Measurements from ENCODE around the gene MUS81. TPM values are rescaled to one million over a fixed set of nuclear protein-coding genes. Genes with fewer than 3 reads are reported as not detected.
"Not testable (repeated sequence)": the region's sequence is repeated elsewhere in the genome, so short reads cannot be mapped to it uniquely, and the experiment has no call there.

Gene MUS81, protein sequence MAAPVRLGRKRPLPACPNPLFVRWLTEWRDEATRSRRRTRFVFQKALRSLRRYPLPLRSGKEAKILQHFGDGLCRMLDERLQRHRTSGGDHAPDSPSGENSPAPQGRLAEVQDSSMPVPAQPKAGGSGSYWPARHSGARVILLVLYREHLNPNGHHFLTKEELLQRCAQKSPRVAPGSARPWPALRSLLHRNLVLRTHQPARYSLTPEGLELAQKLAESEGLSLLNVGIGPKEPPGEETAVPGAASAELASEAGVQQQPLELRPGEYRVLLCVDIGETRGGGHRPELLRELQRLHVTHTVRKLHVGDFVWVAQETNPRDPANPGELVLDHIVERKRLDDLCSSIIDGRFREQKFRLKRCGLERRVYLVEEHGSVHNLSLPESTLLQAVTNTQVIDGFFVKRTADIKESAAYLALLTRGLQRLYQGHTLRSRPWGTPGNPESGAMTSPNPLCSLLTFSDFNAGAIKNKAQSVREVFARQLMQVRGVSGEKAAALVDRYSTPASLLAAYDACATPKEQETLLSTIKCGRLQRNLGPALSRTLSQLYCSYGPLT
- 10 to 100 TPM; 41.8 to 48.2 TPM for total RNA-seq
- long read RNA-seq, donor 1, transcript MUS81-201 (16 exons, 2,392 nt) = major isoform, 12 of 22 reads
- long read RNA-seq, donor 1, partial matches to known transcripts = 1 of 22 reads
- long read RNA-seq, donor 1, other reads (novel, unspliced or antisense) = 9 of 22 reads
- long read RNA-seq, donor 2, transcript MUS81-201 (16 exons, 2,392 nt) = major isoform, 92 of 144 reads
- long read RNA-seq, donor 2, partial matches to known transcripts = 23 of 144 reads
- long read RNA-seq, donor 2, other reads (novel, unspliced or antisense) = 28 of 144 reads

DNA sequence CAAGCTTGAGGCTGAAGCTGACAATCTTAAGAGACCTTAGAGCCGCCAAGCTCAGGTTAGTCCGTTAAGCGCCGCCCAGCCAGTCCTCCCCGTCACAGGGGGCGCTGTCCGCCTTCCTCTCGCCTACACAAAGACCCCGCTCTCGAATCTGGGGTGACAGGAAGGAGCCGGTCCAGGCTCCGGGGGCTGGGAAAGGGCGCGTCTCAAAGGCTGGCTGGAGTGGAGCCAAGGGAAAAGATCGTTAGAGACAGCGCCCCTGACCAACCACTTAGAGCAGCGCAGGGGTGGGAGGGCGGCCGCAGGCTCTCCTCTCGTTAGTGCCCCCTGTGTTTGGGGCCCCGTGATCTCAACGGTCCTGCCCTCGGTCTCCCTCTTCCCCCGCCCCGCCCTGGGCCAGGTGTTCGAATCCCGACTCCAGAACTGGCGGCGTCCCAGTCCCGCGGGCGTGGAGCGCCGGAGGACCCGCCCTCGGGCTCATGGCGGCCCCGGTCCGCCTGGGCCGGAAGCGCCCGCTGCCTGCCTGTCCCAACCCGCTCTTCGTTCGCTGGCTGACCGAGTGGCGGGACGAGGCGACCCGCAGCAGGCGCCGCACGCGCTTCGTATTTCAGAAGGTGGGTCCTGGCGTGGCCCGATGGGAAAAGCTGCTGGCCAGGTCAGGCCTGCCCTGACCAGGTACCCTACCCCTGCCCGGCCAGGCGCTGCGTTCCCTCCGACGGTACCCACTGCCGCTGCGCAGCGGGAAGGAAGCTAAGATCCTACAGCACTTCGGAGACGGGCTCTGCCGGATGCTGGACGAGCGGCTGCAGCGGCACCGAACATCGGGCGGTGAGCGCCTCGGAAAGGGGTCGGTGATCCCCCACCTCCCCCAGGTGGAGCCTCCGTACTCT lies at the start of gene MUS81:
Gene MUS81, plus strand, starts transcription at position 156 of the 887 bp plus-strand sequence. Its CDS starts 321 bp downstream, at position 477.
- peak; percentile 99 for DNase-seq (ENCODE audit: low spot score)
- intact Hi-C loops (cut with DNase I) = no loop called here

DNA sequence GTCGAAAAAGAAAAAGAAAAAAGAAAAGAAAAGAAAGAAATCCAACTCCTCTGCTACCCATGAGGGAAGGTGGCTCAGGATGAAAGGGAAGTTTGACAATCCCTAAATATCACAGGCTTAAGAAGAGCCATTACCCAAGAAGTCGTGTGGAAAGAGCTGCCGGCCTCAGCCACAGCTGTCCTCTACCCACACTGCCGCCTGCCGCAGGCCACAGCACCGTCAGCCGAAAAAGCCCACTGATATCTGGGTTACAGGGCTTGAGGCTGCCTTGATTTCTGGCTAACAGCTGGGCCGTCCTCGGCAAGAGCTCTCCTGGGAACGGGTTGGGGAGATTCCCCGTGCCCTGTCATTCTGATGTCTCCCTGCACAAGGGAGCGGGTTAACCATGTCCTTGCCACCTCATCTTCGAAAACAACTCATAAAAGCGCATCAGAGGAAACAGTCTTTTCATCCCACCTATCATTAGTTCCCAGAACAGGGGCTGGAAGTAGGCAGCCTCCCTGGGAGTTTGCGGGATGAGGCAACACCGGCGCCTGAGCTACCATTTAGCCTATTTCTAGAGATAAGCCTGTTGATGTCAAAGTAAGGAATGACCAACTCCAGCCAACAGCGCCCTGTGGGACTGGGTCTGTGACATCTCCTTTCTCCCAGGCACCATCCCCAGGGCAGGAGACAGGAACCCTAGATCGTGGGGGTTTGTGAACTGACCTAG lies 48.3 kb upstream of the MUS81 start:
- intact Hi-C loops (cut with DNase I) = no loop called here
- DNase-seq (ENCODE audit: low spot score) = no peak

DNA sequence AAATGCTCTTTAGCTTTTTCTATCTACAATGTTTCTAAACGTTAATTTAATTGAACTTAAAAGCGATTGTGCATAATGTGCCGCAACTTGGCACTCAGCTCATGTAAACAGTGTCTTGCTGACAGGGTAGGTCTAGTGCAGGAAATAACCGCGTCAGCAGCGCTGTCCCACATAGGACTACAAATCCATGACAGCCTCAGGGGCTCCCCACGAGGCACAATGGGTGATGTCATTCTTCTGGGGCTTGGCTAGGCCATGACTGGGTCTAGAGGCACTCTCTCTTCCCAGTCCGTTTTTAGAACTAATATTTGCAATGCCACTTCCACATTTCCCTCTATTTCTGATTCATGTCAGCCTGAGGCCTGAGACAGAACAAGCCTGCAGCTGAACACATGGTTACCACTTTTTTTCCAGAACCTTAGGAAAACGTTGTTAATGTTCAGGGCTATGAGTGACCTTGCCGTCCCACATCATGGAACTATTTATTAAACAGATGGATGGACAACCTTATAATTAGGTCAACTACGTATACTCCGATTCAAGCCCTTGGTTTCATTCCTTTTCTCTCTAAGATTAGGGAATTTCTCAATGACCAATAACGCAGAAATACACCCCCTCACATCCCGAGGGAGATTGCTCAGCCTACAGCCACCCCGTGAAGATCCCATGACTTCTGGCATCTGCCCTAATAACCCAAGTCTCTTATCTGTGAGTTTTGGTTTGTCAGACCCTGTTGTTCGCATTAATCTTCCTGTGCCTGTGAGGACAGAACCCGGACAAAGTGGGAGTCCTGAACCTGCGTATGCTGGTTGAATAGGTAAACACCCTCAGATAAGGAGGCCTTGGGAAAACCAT lies 45.9 kb upstream of the MUS81 start:
- intact Hi-C loops (cut with DNase I) = no loop called here
- no peak for DNase-seq (ENCODE audit: low spot score)

DNA sequence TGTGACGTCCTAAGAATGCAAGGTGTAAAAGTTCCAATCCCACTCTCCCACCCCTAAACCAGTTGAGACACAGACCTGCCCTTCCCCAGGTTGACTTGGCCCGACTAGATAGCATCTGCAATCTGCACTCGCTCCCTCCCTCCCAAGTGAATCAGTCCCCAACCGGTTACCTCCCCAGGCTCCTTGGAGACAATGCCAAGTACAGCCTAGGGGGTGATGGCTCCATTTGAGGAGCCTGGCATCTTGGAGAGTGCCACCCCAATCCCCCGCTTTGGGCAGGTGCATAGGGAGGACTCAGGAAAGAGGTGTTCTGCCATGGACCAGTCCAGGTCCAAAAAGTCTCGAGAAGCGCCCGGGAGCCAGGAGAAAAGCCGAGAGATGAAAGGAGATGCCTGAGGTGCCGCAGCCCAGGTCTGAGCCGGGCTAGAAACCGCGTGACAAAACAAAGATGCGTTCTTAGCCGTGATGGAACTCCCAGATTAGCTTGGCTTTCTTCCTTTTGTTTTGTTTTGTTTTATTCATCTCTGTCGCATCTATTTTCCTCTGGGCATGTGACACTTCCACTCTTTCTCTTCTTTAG lies 45.2 kb upstream of the MUS81 start:
- intact Hi-C loops (cut with DNase I) = loop anchor here in 1 of 2 donors (5.0 kb wide), 1 partner anchor 108 kb away; no protein-coding TSS in a partner anchor
- peak; percentile 43 for DNase-seq (ENCODE audit: low spot score)

DNA sequence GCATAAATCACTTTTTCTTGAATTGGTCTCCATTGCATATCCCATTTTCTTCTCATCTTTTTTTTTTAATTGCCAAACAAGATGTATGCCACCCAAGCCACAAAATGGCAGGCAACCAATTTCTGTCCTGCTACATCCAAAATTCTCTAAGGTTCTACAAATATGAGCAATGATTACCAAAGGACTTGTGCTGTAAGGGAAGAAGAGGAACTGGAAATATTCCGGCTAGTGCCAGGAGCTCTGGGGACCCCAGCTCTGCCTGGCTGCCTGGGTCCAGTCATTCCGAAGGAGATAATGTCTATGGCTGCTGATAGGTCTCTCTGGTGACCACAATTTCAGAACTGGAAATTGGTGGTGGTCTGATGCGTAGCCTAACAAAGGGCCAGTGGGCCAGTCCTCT lies 43.5 kb upstream of the MUS81 start:
- intact Hi-C loops (cut with DNase I) = loop anchor here in 1 of 2 donors (2.0 to 5.0 kb wide), 2 partner anchors 36 to 109 kb away; partner anchors contain the start of gene AP5B1
- DNase-seq (ENCODE audit: low spot score) = peak; percentile 14

DNA sequence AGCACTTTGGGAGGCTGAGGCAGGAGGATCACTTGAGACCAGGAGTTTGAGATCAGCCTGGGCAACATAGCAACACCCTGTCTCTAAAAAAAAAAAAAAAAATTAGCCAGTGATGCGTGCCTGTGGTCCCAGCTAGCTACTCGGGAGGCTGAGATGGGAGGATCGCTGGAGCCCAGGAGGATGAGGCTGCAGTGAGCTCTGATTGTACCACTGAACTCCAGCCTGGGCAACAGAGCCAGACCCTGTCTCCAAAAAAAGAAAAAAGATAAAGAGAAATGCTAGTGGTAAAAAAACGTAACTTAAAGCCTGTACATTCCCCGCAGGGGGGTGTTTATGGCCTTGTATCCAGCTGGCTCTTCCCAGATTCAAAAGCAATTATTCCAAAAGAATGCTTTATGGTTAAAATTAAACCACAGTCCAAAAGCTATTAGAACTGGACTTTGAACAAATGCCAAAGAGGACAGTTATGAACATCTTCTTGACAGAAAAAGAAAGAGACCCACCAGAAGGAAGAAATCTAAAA lies 42.9 kb upstream of the MUS81 start:
- intact Hi-C loops (cut with DNase I) = loop anchor here in 1 of 2 donors (2.0 to 5.0 kb wide), 2 partner anchors 37 to 110 kb away; partner anchors contain the start of gene AP5B1
- DNase-seq (ENCODE audit: low spot score) = peak; percentile 47

DNA sequence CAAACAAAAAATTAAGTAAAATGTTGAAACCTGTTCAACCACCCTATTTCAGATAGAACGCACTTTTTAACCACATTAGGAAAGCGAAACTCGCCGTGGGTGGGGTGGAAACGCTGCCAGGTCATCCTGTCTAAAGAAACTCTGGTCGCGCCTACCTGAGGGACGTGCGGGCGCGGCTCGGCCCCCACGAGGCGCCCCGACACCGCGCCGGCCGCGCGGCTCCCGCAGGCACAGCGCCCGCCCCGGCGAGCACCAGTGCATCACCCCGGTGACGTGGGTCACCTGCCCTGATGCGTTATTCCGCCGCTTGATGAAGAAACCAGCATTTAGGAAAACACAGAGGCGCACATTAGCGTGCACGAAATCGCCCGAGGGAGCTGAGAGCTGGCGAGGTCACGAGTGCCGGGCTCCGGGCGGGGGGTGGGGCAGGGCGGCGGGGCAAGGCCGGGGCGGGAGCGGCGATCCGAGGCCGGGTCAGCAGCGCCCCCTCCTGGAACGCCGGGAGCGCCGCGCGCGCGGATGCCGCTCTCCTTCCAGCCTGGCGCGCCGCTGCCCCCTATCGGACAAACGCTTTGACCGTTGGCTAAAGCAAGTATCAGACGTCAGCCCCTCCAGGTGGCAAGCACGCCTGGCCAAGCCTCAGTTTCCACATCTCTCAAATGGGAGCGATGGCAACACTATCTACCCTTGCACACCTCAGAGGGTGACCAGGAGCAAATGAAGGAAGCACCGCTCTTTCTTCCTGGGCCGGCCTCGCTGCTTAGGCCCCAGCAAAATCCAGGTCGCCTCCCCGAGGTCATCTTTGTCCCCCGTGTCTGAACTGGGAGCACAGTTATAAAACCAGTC lies 42.2 kb upstream of the MUS81 start:
- intact Hi-C loops (cut with DNase I) = loop anchor here in 1 of 2 donors (2.0 to 5.0 kb wide), 2 partner anchors 37 to 111 kb away; partner anchors contain the start of gene AP5B1

DNA sequence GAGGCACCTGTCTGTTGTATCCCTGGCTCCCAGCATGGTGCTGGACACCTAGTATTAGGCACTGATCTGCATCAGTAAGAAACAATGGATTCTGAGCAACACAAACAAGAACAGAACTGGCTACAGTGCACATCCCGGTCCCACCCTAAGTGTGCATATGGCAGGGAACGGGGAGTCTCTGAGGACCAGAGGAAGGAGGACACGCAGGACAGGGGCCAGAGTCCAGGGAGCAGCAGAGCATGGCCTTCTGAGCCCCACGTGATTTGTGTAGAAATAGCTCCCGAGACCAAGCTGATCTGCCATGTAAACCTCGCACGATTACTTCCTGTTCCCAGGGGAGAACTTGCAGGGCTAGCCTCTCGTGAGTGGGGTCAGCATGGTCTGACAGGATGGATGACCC lies 39.1 kb upstream of the MUS81 start:
- peak; percentile 26 for DNase-seq (ENCODE audit: low spot score)
- intact Hi-C loops (cut with DNase I) = loop anchor here in 1 of 2 donors (5.0 kb wide), 1 partner anchor 646 kb away; the partner anchor contains the start of gene PELI3

More for the DNA sequence above, 42.2 kb upstream of the MUS81 start:
- peak; percentile 99 for DNase-seq (ENCODE audit: low spot score)

DNA sequence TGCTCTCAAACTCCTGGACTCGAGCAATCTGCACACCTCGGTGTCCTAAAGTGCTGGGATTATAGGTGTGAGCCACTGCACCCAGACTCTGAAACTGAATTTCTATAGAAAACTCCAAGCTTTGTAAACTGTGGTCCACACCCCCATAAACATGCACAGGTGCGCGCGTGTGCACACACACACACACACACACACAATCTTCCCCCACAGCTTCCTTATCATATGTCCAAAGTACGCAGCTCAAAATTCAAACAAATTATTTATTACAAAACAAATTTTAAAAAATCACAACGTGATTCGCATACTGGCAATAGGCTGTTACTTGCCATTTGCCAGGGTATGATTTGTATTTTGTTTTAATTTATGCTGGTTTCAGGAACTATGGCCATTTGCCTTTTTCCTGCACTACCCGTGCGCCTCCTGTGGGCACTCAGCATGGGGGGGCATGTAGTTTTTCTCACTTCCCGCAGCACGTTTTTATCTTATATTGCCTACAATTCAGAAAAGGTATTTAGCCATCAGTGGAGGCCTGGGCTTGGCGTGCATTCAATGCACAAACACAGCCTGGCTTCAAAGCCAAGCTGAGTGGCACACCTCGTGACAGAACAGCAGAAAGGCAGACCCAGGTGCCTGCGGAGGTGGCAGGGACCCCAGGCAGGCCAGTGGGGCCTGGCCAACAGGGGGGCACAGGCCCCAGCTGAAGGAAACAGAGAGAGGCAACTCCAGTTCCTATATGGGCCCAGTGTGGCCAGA lies 37.3 kb upstream of the MUS81 start:
- intact Hi-C loops (cut with DNase I) = loop anchor here in 1 of 2 donors (5.0 kb wide), 1 partner anchor 644 kb away; the partner anchor contains the start of gene PELI3
- DNase-seq (ENCODE audit: low spot score) = peak; percentile 9

DNA sequence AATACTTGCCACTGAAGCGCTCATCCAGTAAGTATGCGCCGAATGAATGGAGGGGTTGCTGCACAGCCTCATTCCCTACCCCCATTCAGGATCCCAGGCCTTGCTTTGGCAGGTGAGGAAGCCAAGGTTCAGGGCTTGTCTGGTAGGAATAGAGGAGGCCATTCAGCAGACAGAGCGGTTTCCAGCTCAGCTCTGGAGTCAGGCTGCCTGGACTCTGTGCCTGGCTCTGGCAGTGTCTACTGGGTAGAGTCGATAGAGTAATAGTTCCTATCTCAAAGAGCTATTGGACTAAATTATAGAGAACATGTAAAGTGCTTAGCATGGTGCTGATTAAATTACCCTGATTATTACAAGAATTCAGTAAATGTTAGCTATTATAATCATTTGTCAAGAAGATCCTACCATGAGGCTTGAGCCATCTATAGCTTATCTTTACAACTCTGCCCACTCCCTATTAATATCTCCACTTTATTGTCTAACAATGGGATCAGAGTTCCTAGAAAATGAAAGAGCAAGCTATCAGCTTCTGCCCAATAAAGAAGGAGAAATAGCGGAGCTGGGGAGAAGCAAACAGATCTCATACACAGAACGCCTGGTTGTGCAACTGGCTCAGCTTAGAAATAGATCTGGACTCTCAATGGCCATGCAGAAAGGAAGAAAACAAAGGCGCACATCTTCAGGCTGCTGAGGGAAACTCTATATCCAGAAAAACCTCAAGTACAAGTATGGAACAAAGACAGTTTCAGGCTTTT lies 33.1 kb upstream of the MUS81 start:
- intact Hi-C loops (cut with DNase I) = no loop called here
- peak; percentile 32 for DNase-seq (ENCODE audit: low spot score)

DNA sequence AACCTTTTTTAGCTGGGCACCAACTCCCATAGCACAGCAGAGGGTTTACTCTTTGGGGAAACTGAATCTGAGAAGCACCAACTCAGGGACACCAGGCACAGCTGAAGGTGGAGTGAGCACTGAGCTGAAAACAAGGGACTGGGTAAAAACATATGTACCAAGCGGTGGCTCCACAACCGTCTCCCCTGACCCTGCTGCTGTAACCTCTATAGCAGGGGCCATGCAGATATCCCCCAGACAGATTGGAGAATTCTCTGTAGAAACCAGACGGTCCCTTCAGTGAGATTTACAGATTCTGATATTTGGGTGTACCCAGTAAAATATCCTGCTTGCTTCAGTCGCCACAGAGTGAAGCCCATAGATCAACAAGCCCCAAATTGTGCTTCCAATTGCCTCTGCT lies 30.8 kb upstream of the MUS81 start:
- peak; percentile 5 for DNase-seq (ENCODE audit: low spot score)
- intact Hi-C loops (cut with DNase I) = no loop called here

DNA sequence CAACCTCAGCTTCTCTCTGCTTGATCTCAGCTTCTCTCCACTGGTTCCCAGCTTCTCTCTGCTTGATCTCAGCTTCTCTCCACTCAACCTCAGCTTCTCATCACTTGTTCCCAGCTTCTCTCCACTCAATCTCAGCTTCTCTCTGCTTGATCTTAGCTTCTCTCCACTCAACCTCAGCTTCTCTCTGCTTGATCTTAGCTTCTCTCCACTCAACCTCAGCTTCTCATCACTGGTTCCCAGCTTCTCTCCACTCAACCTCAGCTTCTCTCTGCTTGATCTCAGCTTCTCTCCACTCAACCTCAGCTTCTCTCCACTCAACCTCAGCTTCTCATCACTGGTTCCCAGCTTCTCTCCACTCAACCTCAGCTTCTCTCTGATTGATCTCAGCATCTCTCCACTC lies 28.0 kb upstream of the MUS81 start:
- intact Hi-C loops (cut with DNase I); DNase-seq (ENCODE audit: low spot score): not testable (repeated sequence)

DNA sequence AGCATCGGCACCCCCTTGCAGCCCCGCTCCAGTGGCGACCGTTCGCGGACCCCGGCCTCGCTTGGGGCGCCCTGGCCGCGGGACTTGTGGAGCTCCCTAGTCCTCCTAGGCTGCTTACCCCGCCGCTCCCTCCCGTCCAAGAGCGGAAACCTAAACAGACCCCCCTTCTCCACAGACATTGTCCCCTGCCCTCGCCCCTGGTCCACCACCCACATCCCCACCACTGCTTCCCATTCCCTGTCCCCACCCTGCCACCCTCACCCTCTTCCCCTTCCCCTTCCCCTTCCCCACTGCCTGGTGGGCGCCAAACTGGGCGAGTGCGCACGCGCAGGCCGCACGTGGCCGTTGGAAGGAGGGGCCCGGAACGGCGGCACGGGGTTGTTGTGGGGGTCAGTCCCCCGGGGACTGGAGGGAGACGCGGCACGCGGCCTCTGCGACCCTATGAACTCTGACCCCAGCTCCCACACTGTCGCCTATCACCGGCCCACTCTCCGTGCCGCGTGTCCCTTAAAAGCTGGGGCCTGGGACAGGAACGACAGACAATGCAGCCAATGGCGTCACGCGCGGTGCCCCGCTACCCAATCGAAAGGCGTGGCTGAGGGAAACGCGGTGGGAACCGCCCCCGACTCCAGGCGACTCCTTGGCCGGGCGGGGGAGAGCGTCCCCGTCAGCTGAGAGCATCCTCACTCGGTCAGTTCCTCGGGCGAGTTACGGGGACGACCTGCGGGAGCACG lies 26.8 kb upstream of the MUS81 start, which contains the start of gene SNX32:
Gene SNX32, plus strand, starts transcription at position 667 of the 734 bp plus-strand sequence. CDS start 103 bp downstream, outside the sequence.
- peak; percentile 99 for DNase-seq (ENCODE audit: low spot score)
- intact Hi-C loops (cut with DNase I) = no loop called here

DNA sequence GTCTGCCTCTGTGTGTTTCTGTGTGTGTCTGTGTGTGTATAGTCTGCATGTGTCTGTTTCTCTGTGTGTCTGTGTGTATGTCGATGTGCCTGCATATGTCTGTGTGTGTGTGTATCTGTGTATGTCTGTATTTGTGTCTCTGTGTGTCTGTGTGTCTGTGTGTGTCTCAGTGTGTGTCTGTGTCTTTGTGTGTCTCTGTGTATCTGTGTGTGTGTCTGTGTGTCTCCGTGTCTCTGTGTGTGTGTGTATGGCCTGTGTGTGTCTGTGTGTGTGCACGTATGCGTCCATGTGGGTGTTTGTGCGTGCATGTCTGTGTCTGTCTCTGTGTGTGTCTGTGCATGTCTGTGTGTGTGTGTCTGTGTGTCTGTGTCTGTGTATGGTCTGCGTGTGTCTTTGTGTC lies 26.0 kb upstream of the MUS81 start:
- no peak for DNase-seq (ENCODE audit: low spot score)
- intact Hi-C loops (cut with DNase I) = no loop called here
